GM12874 (cell line): ENCODE measurements around the gene CAPN12.

Experiments
- CTCF ChIP-seq: IDR thresholded peaks from 2 replicates; pipeline ENCODE4 v1.5.1; 2011; ENCODE audit warnings: low read depth, mild to moderate bottlenecking, control low read depth, low read length, moderate library complexity; ENCODE audit not compliant: insufficient read depth

Gene CAPN12

GRCh38 chr19:38742906-38743305, 1.4 kb downstream of the CAPN12 start:
- TF ChIP-seq CTCF = no peak

GRCh38 chr19:38742296-38742695, 2.0 kb downstream of the CAPN12 start:
- TF ChIP-seq CTCF = no peak

- TF ChIP-seq CTCF = no peak
Measured at GRCh38 chr19:38741670-38742069, 2.6 kb downstream of the CAPN12 start.

GRCh38 chr19:38740932-38741331, 3.3 kb downstream of the CAPN12 start:
- no peak for TF ChIP-seq CTCF

GRCh38 chr19:38740257-38740592, 4.0 kb downstream of the CAPN12 start:
- no peak for TF ChIP-seq CTCF

- TF ChIP-seq CTCF = no peak
Measured at GRCh38 chr19:38739440-38740256, 4.6 kb downstream of the CAPN12 start.

- no peak for TF ChIP-seq CTCF
Measured at GRCh38 chr19:38737921-38738737, 6.1 kb downstream of the CAPN12 start.
